Body of pancreas (tissue), 4 donors: ENCODE data around the gene KIF15. TPM values are rescaled to one million over a fixed set of nuclear protein-coding genes. Genes with fewer than 3 reads are reported as not detected.
"Not testable (repeated sequence)": the region's sequence is repeated elsewhere in the genome, so short reads cannot be mapped to it uniquely, and the experiment has no call there.

Source experiments
- ATAC-seq: fragments of 150-250 bp; one replicate; pipeline ENCODE4 v1.9.1; 2016
- DNase-seq, 4 donors: peaks; one replicate each; pipeline ENCODE4 v3.0.0-alpha.2; 2019
- H3K27ac ChIP-seq, 4 donors: fragments of 200-600 bp; sonication (generic); 1 replicate in 3 of 4; 2 replicates in 1 of 4; pipeline versions ENCODE4 v1.5.1 to v1.6.1; 2016 to 2019; ENCODE audit warnings: mild to moderate bottlenecking in 1 of 4, mixed read lengths in 1 of 4, moderate library complexity in 1 of 4
- H3K27me3 ChIP-seq, 2 donors: fragments of 200-600 bp; sonication (generic); one replicate each; pipeline ENCODE4 v1.6.0; 2016; ENCODE audit warnings: mild to moderate bottlenecking in 1 of 2
- H3K36me3 ChIP-seq, 2 donors: fragments of 200-600 bp; sonication (generic); replicated peaks in 1 of 2; 2 replicates each; pipeline ENCODE4 v1.5.1; 2016; ENCODE audit warnings: low read depth in 2 of 2; ENCODE audit not compliant: insufficient read depth in 1 of 2
- H3K4me1 ChIP-seq: fragments of 200-600 bp; sonication (generic); one replicate; pipeline ENCODE4 v1.6.0; 2016
- H3K4me3 ChIP-seq, 2 donors: fragments of 200-600 bp; sonication (generic); 1 replicate in 1 of 2; 2 replicates in 1 of 2; pipeline ENCODE4 v1.5.1; 2016 to 2019
- H3K9me3 ChIP-seq, 3 donors: fragments of 200-600 bp; sonication (generic); 1 replicate in 2 of 3; 2 replicates in 1 of 3; pipeline ENCODE4 v1.5.1; 2016
- CTCF ChIP-seq, 7 experiments: fragments of 450-650 bp in 4 of 7; fragments of 200-600 bp in 3 of 7; sonication (generic) in 3 of 7; IDR thresholded peaks; one replicate each; pipeline ENCODE4 v1.5.1; 2016 to 2019; ENCODE audit warnings: antibody characterized with exemption in 7 of 7
- POLR2A ChIP-seq, 3 donors: fragments of 450-650 bp; IDR thresholded peaks; one replicate each; pipeline ENCODE4 v1.6.1; 2016; ENCODE audit warnings: antibody characterized with exemption in 3 of 3, mild to moderate bottlenecking in 2 of 3
- WGBS, 2 donors: methylation state at CpG; one replicate each; pipeline ENCODE4 v1.1.5; 2017; 5-methylcytosine and 5-hydroxymethylcytosine counted together
- intact Hi-C: fragments of 100-400 bp; cut with DNase I; formaldehyde crosslinking; loops from one replicate; pipeline ENCODE4 v1.15.1; 2023
- total RNA-seq, 2 donors: library from RNA; depleted of rRNA; stranded (reverse); fragments of >200 nt; gene quantifications; one replicate each; pipeline ENCODE4 v1.1.0, GENCODE V29; 2016

The KIF15 gene
- total RNA-seq, 2 donors from 2014 or later, result 0.78 TPM; not detected in 1

DNA sequence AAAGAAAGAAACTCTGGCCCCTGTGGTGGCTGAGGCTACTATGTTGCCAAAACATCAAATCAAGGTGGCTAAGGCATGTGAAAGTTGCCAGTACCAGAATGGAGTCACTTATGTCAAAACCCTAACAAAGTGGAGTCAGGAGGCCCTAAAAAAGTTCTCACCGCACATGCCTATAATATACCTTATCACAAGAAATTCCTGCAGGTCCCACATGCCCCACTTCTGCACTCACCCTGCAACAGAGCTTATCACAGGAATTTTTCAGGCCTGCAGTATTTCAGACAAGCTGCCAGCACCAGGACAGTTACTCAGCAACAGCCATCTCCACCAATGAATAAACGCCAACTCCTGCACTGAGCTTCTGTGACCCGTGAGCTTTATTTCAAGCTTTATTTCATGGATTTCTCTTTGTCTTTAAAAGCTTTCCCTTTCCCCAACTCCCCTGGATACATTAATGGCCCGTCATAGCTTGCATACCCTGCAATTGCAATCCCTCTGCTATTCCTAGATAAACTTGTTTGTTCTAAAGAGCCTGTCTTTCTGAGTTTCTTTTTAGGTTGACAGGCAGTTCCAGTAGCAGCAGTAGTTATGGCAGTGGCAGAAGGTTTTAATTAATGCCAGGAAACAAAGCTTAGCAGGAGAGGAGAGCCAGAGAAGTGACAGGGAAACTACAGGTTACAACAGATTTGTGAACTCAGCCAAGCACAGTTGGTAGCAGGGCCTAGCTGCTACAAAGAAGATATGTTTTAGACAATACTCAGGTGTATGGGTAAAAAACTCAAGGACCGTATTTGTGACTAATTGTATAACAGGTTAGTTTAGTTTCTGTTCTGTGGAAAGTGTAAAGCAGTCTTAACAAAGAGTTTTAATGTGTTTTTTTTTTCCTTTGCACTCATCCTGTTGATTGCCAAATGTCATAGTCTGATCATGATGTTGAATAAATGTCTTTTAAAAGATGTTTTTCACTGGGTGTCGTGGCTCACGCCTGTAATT, 84.2 kb downstream of the KIF15 start:
- intact Hi-C loops, result no loop called here
- no peaks in the 10 kb centered on the region for H3K27me3 ChIP-seq
- H3K4me1 ChIP-seq, result peaks cover 8% of the 10 kb centered on the region
- WGBS, 2 donors, result 48 to 50% methylated on average over 7 of the region's 7 CpGs
- H3K36me3 ChIP-seq, result no peaks in the 10 kb centered on the region
- no peaks in the 10 kb centered on the region for H3K9me3 ChIP-seq
- TF ChIP-seq POLR2A (IDR thresholded peaks at IDR 0.05), result no peak
- TF ChIP-seq CTCF (IDR thresholded peaks at IDR 0.05), result no peak
- ATAC-seq, result peak; percentile 86
- no peak overlapping the region for H3K4me3 ChIP-seq
- H3K27ac ChIP-seq, result peak overlapping the region in 3 of 4 donors; percentile 31 to 75 (median 69)
- peak in 3 of 4 donors; percentile 29 to 58 (median 39) for DNase-seq

DNA sequence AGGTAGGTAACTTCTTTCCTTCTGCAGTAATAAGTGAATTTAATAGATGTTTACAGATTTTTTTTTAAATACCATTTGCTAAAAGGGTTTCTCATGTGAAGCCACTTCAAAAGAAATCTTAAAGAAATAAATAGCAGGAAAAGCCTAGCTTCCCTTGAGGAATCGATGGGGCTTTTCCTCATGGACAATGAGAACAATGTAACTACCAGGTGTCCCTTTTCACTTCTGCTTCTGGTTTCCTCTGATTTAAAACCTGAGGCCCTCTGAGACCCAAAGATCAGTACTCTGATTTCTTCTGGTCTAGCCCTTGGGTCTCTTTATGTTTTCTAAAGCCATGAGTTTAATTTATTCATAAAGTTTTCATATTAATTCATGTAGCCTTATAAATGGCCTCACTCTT, 87.0 kb downstream of the KIF15 start:
- Histone ChIP-seq H3K27ac (no peak overlapping the region), H3K4me3 (no peak overlapping the region), H3K4me1 (peaks cover 8% of the 10 kb centered on the region), H3K9me3 (no peaks in the 10 kb centered on the region), H3K36me3 (no peaks in the 10 kb centered on the region), H3K27me3 (no peaks in the 10 kb centered on the region)
- TF ChIP-seq CTCF (IDR thresholded peaks at IDR 0.05) (no peak), POLR2A (IDR thresholded peaks at IDR 0.05) (no peak)
- ATAC-seq, result no peak
- no peak for DNase-seq
- 86 to 96% methylated on average over 1 of the region's 1 CpG for WGBS, 2 donors
- intact Hi-C loops, result no loop called here

DNA sequence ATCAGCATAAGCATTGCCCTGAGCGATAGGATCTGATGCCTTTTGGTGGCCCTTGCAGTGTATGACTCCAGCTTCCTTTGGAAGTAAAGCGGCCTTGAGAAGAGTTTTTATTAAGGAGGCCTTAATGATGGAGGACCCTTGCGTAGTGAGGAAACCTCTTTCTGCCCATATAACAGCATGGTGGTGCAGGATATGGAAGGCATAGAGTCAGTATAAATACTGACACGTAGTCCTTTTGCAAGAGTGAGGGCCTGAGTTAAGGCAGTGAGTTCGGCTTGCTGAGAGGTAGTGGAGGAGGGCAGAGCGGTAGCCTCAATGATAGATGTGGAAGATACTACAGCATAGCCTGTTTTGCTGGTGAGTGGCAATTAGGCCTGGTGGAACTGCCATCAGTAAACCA, 95.1 kb downstream of the KIF15 start:
- ATAC-seq, intact Hi-C loops, H3K4me3 ChIP-seq, H3K9me3 ChIP-seq, H3K27ac ChIP-seq, H3K4me1 ChIP-seq, DNase-seq, H3K27me3 ChIP-seq, H3K36me3 ChIP-seq: not testable (repeated sequence)
- 95 to 96% methylated on average over 6 of the region's 6 CpGs for WGBS, 2 donors

- no peaks in the 10 kb centered on the region for H3K36me3 ChIP-seq
- ATAC-seq (no peak), DNase-seq (no peak)
- TF ChIP-seq POLR2A (IDR thresholded peaks at IDR 0.05) (no peak), CTCF (IDR thresholded peaks at IDR 0.05) (no peak)
- intact Hi-C loops, result no loop called here
- peaks cover 20% of the 10 kb centered on the region for H3K4me1 ChIP-seq
- H3K9me3 ChIP-seq, result no peaks in the 10 kb centered on the region
- 87 to 88% methylated on average over 4 of the region's 4 CpGs for WGBS, 2 donors
- H3K27me3 ChIP-seq, result no peaks in the 10 kb centered on the region
- H3K4me3 ChIP-seq, result no peak overlapping the region
- no peak overlapping the region for H3K27ac ChIP-seq
Observed at GRCh38 chr3:44860117-44860516, 98.5 kb downstream of the KIF15 start.

- peaks cover 20% of the 10 kb centered on the region for H3K4me1 ChIP-seq
- WGBS, 2 donors, result 2 to 5% methylated on average over 36 to 59 of the region's 91 CpGs
- no peaks in the 10 kb centered on the region for H3K27me3 ChIP-seq
- ATAC-seq, result peak; percentile 98
- TF ChIP-seq CTCF (IDR thresholded peaks at IDR 0.05) (peak in 3 of 7 experiments; percentile 6 to 9 (median 8)), POLR2A (IDR thresholded peaks at IDR 0.05) (peak; percentile 86 to 87 (median 86))
- intact Hi-C loops, result no loop called here
- no peaks in the 10 kb centered on the region for H3K36me3 ChIP-seq
- peak; percentile 87 to 91 (median 89) for DNase-seq
- H3K27ac ChIP-seq, result peak within 1 kb of the TSS; percentile 70 to 90 (median 82)
- H3K9me3 ChIP-seq, result no peaks in the 10 kb centered on the region
- H3K4me3 ChIP-seq, result peak within 1 kb of the TSS; percentile 18 to 60
Observed at GRCh38 chr3:44861412-44862225, 100.0 kb downstream of the KIF15 start, which contains the start of gene TMEM42. Gene TMEM42, plus strand, starts transcription at chr3:44861912. Its CDS starts 13 bp downstream, at chr3:44861925.
